Measurements from ENCODE around the gene SIGLEC12. TPM values are rescaled to one million over a fixed set of nuclear protein-coding genes. Genes with fewer than 3 reads are reported as not detected.
A peak's percentile ranks its signal among the peaks of the same experiment; 100 is the strongest.
"Not testable (repeated sequence)": the region's sequence is repeated elsewhere in the genome, so short reads cannot be mapped to it uniquely, and the experiment has no call there.

Gene SIGLEC12
- total RNA-seq, 2 experiments from 2014 or later: not detected

GRCh38 chr19:51503286-51503817 is 1.8 kb upstream of the SIGLEC12 start:
- POLR2A ChIA-PET: no interaction called here

GRCh38 chr19:51500931-51501330 is 669 bp downstream of the SIGLEC12 start:
- H3K9me3 Mint-ChIP-seq; intact Hi-C loops (cut with DNase I, micrococcal nuclease); CTCF ChIA-PET; DNase-seq; H3K36me3 ChIP-seq (ENCODE audit: insufficient read depth, low read length); H3K4me3 ChIP-seq (ENCODE audit: low read length); POLR2A ChIA-PET; H3K27me3 Mint-ChIP-seq; H3K4me1 Mint-ChIP-seq (ENCODE audit: low read depth); H3K27ac Mint-ChIP-seq; H3K27ac ChIP-seq (ENCODE audit: low read depth in 1 of 2, low read length in 2 of 2); H3K9me3 ChIP-seq (ENCODE audit: control insufficient read depth in 1 of 2, insufficient read depth in 1 of 2, low read length in 2 of 2); H3K36me3 Mint-ChIP-seq (ENCODE audit: low read depth); ATAC-seq (ENCODE audit: poor library complexity); H3K27me3 ChIP-seq (ENCODE audit: control insufficient read depth in 1 of 2, insufficient read depth in 2 of 2, low read length in 2 of 2); H3K4me3 Mint-ChIP-seq: not testable (repeated sequence)
- peaks cover 10% of the 10 kb centered on the region for H3K4me1 ChIP-seq (ENCODE audit: insufficient read depth, low read length)

More at GRCh38 chr19:51503286-51503817, 1.8 kb upstream of the SIGLEC12 start:
- no peak for ATAC-seq (ENCODE audit: poor library complexity)
- Mint-ChIP-seq H3K36me3 (ENCODE audit: low read depth) (no peaks in the 10 kb centered on the region), H3K4me3 (no peak overlapping the region), H3K4me1 (ENCODE audit: low read depth) (peaks cover 6% of the 10 kb centered on the region), H3K9me3 (no peaks in the 10 kb centered on the region), H3K27ac (no peak overlapping the region), H3K27me3 (peaks cover 4% of the 10 kb centered on the region)
- peaks cover 0 to 3% of the 10 kb centered on the region in 2 experiments for H3K27me3 ChIP-seq (ENCODE audit: control insufficient read depth in 1 of 2, insufficient read depth in 2 of 2, low read length in 2 of 2)
- intact Hi-C loops (cut with DNase I, micrococcal nuclease): no loop called here
- CTCF ChIA-PET: no interaction called here
- H3K4me3 ChIP-seq (ENCODE audit: low read length): no peak overlapping the region
- peaks cover 10% of the 10 kb centered on the region for H3K4me1 ChIP-seq (ENCODE audit: insufficient read depth, low read length)
- no peak overlapping the region for H3K27ac ChIP-seq (ENCODE audit: low read depth in 1 of 2, low read length in 2 of 2)
- peaks cover 0 to 6% of the 10 kb centered on the region in 2 experiments for H3K9me3 ChIP-seq (ENCODE audit: control insufficient read depth in 1 of 2, insufficient read depth in 1 of 2, low read length in 2 of 2)
- no peak for TF ChIP-seq CTCF (IDR thresholded peaks at IDR 0.05)
- peak in 2 of 14 experiments; percentile 29 to 31 for DNase-seq
- H3K36me3 ChIP-seq (ENCODE audit: insufficient read depth, low read length): no peaks in the 10 kb centered on the region

- TF ChIP-seq CTCF (IDR thresholded peaks at IDR 0.05): no peak
- ChIA-PET CTCF (interaction anchor here (0.6 kb wide), 1 partner anchor 161 kb away, joined by 3 read pairs; no protein-coding TSS in a partner anchor), POLR2A (no interaction called here)
Measured at GRCh38 chr19:51497666-51498065, 3.9 kb downstream of the SIGLEC12 start.

GRCh38 chr19:51493776-51494175 is 7.8 kb downstream of the SIGLEC12 start:
- intact Hi-C loops (cut with DNase I, micrococcal nuclease): no loop called here
- Mint-ChIP-seq H3K4me1 (ENCODE audit: low read depth) (no peaks in the 10 kb centered on the region), H3K36me3 (ENCODE audit: low read depth) (no peaks in the 10 kb centered on the region), H3K9me3 (no peaks in the 10 kb centered on the region), H3K4me3 (no peak overlapping the region), H3K27ac (no peak overlapping the region), H3K27me3 (peaks cover 20% of the 10 kb centered on the region)
- no peak for TF ChIP-seq CTCF (IDR thresholded peaks at IDR 0.05)
- Histone ChIP-seq H3K27me3 (ENCODE audit: control insufficient read depth in 1 of 2, insufficient read depth in 2 of 2, low read length in 2 of 2) (peaks cover 0 to 2% of the 10 kb centered on the region in 2 experiments), H3K9me3 (ENCODE audit: control insufficient read depth in 1 of 2, insufficient read depth in 1 of 2, low read length in 2 of 2) (peaks cover 0 to 5% of the 10 kb centered on the region in 2 experiments), H3K36me3 (ENCODE audit: insufficient read depth, low read length) (no peaks in the 10 kb centered on the region), H3K27ac (ENCODE audit: low read depth in 1 of 2, low read length in 2 of 2) (no peak overlapping the region), H3K4me3 (ENCODE audit: low read length) (no peak overlapping the region), H3K4me1 (ENCODE audit: insufficient read depth, low read length) (no peaks in the 10 kb centered on the region)
- ChIA-PET CTCF (no interaction called here), POLR2A (no interaction called here)
- ATAC-seq (ENCODE audit: poor library complexity) (no peak), DNase-seq (no peak)

More at GRCh38 chr19:51497666-51498065, 3.9 kb downstream of the SIGLEC12 start:
- Mint-ChIP-seq H3K4me3 (no peak overlapping the region), H3K4me1 (ENCODE audit: low read depth) (peaks cover 6% of the 10 kb centered on the region), H3K27me3 (peaks cover 20% of the 10 kb centered on the region), H3K9me3 (no peaks in the 10 kb centered on the region), H3K36me3 (ENCODE audit: low read depth) (no peaks in the 10 kb centered on the region), H3K27ac (no peak overlapping the region)
- H3K36me3 ChIP-seq (ENCODE audit: insufficient read depth, low read length): no peaks in the 10 kb centered on the region
- DNase-seq (no peak), ATAC-seq (ENCODE audit: poor library complexity) (no peak)
- no peaks in the 10 kb centered on the region for H3K27me3 ChIP-seq (ENCODE audit: control insufficient read depth in 1 of 2, insufficient read depth in 2 of 2, low read length in 2 of 2)
- H3K4me1 ChIP-seq (ENCODE audit: insufficient read depth, low read length): peaks cover 10% of the 10 kb centered on the region
- H3K9me3 ChIP-seq (ENCODE audit: control insufficient read depth in 1 of 2, insufficient read depth in 1 of 2, low read length in 2 of 2): no peaks in the 10 kb centered on the region
- H3K27ac ChIP-seq (ENCODE audit: low read depth in 1 of 2, low read length in 2 of 2): no peak overlapping the region
- H3K4me3 ChIP-seq (ENCODE audit: low read length): no peak overlapping the region
- intact Hi-C loops (cut with DNase I, micrococcal nuclease): no loop called here
